HCT116 (cell line): ENCODE data around the gene DOCK2. TPM values are rescaled to one million over a fixed set of nuclear protein-coding genes. Genes with fewer than 3 reads are reported as not detected.

Source experiments
- ATAC-seq: fragments of 200-7000 bp; cut with Tn5 transposase; 2 replicates; pipeline ENCODE4 v1.9.1; 2020; ENCODE audit warnings: mild to moderate bottlenecking, moderate library complexity
- BruUV-seq: library from RNA; stranded (reverse); fragments of 400-500 nt; replicated peaks from 2 replicates; lab custom pipeline; 2021; lab: Mats Ljungman, UMichigan
- CTCF ChIA-PET: fragments of 300-600 bp; sonication (Branson Sonifier 250); formaldehyde crosslinking; loops from one replicate; lab custom pipeline; 2021; ENCODE audit warnings: antibody characterized with exemption; lab: Charles Lee
- POLR2A ChIA-PET: fragments of 300-600, 350-600 bp; sonication (Branson Sonifier 250); formaldehyde crosslinking; loops from one replicate; lab custom pipeline; 2021; ENCODE audit warnings: antibody characterized with exemption; lab: Charles Lee
- RAD21 ChIA-PET, 2 experiments: fragments of 300-600 bp; sonication (Branson Sonifier 250); formaldehyde crosslinking; loops; one replicate each; lab custom pipeline; 2023; ENCODE audit warnings: low total read pairs in 2 of 2; ENCODE audit not compliant: uncharacterized antibody in 2 of 2, unreplicated experiment in 2 of 2, low non-redundant PET in 1 of 2; lab: Charles Lee
- DNase-seq: peaks from one replicate; pipeline ENCODE4 v3.0.0-alpha.2; 2010; ENCODE audit warnings: low read depth, low spot score
- H2AFZ ChIP-seq: fragments of 200-600 bp; shearing (Covaris generic), sonication (generic); 2 replicates; pipeline ENCODE4 v1.6.1; 2017; ENCODE audit warnings: low read depth, mixed run types, mixed read lengths, antibody characterized with exemption, low read length; ENCODE audit not compliant: poor library complexity, severe bottlenecking
- H3K27ac ChIP-seq: 2 replicates; pipeline ENCODE4 v1.5.1; 2012; ENCODE audit warnings: low read depth, low read length
- H3K27me3 ChIP-seq: fragments of 200-600 bp; sonication (generic); 2 replicates; pipeline ENCODE4 v1.6.1; 2016; ENCODE audit warnings: mixed run types, low read length, mixed read lengths; ENCODE audit not compliant: insufficient read depth
- H3K36me3 ChIP-seq, 2 experiments: fragments of 200-500 bp in 1 of 2; fragments of 200-600 bp in 1 of 2; sonication (Bioruptor generic) in 1 of 2; sonication (generic) in 1 of 2; 2 replicates each; pipeline versions ENCODE4 v1.5.1 to v1.6.1; 2014 to 2016; ENCODE audit warnings: low read length in 2 of 2, inconsistent platforms in 1 of 2, mixed read lengths in 1 of 2, mixed run types in 1 of 2; ENCODE audit not compliant: insufficient read depth in 2 of 2, control insufficient read depth in 1 of 2
- H3K4me1 ChIP-seq, 2 experiments: fragments of 200-600 bp in 1 of 2; sonication (generic) in 1 of 2; 2 replicates each; pipeline versions ENCODE4 v1.5.1 to v1.6.1; 2012 to 2017; ENCODE audit warnings: low read length in 2 of 2, inconsistent platforms in 1 of 2, mild to moderate bottlenecking in 1 of 2, mixed read lengths in 1 of 2, mixed run types in 1 of 2, moderate library complexity in 1 of 2; ENCODE audit not compliant: insufficient read depth in 2 of 2, control insufficient read depth in 1 of 2
- H3K4me2 ChIP-seq: fragments of 200-600 bp; sonication (generic); 2 replicates; pipeline ENCODE4 v1.6.1; 2017; ENCODE audit warnings: mixed run types, low read length, mixed read lengths
- H3K4me3 ChIP-seq, 2 experiments: fragments of 200-600 bp in 1 of 2; sonication (generic) in 1 of 2; replicated peaks in 1 of 2; 2 replicates each; pipeline ENCODE4 v1.5.1; 2011 to 2016; ENCODE audit warnings: low read length in 2 of 2, control low read depth in 1 of 2, low read depth in 1 of 2, mild to moderate bottlenecking in 1 of 2, mixed read lengths in 1 of 2, mixed run types in 1 of 2
- H3K79me2 ChIP-seq: fragments of 200-600 bp; sonication (generic); 2 replicates; pipeline ENCODE4 v1.6.1; 2017; ENCODE audit warnings: mild to moderate bottlenecking, mixed run types, low read length, moderate library complexity, mixed read lengths; ENCODE audit not compliant: insufficient read depth
- H3K9ac ChIP-seq: fragments of 200-600 bp; sonication (generic); 2 replicates; pipeline ENCODE4 v1.6.1; 2016; ENCODE audit warnings: low read length, mixed read lengths
- H3K9me2 ChIP-seq: fragments of 200-600 bp; sonication (generic), shearing (Covaris generic); 2 replicates; pipeline ENCODE4 v1.6.1; 2017; ENCODE audit warnings: mixed run types, mild to moderate bottlenecking, moderate library complexity; ENCODE audit not compliant: insufficient read depth
- H3K9me3 ChIP-seq, 2 experiments: fragments of 200-500 bp in 1 of 2; fragments of 200-600 bp in 1 of 2; sonication (Bioruptor generic) in 1 of 2; sonication (generic) in 1 of 2; 2 replicates each; pipeline ENCODE4 v1.6.1; 2014 to 2017; ENCODE audit warnings: low read length in 2 of 2, mixed read lengths in 2 of 2, inconsistent platforms in 1 of 2, low read depth in 1 of 2, mild to moderate bottlenecking in 1 of 2, mixed run types in 1 of 2, moderate library complexity in 1 of 2; ENCODE audit not compliant: control insufficient read depth in 1 of 2, insufficient read depth in 1 of 2
- H4K20me1 ChIP-seq: fragments of 200-600 bp; sonication (generic), shearing (Covaris generic); 2 replicates; pipeline ENCODE4 v1.6.1; 2017; ENCODE audit warnings: mixed run types, mild to moderate bottlenecking, moderate library complexity; ENCODE audit not compliant: insufficient read depth
- CBX3 ChIP-seq: IDR thresholded peaks from 2 replicates; pipeline ENCODE4 v1.6.1; 2012; ENCODE audit warnings: low read depth
- CEBPB ChIP-seq: IDR thresholded peaks from 2 replicates; pipeline ENCODE4 v1.6.1; 2012; ENCODE audit warnings: low read depth
- ELF1 ChIP-seq: IDR thresholded peaks from 2 replicates; pipeline ENCODE4 v1.6.1; 2012; ENCODE audit warnings: low read depth, borderline replicate concordance
- EZH2 ChIP-seq: fragments of 200-600 bp; sonication (generic); IDR thresholded peaks from 2 replicates; pipeline ENCODE4 v1.6.1; 2017; ENCODE audit warnings: antibody characterized with exemption, mixed run types
- FOSL1 ChIP-seq: IDR thresholded peaks from 2 replicates; pipeline ENCODE4 v1.6.1; 2012; ENCODE audit warnings: low read depth
- JUND ChIP-seq: IDR thresholded peaks from 2 replicates; pipeline ENCODE4 v1.6.1; 2012
- RAD21 ChIP-seq: IDR thresholded peaks from 2 replicates; pipeline ENCODE4 v1.6.1; 2012; ENCODE audit warnings: low read depth, mild to moderate bottlenecking
- SIN3A ChIP-seq: IDR thresholded peaks from 2 replicates; pipeline ENCODE4 v1.6.1; 2012; ENCODE audit warnings: low read depth
- SP1 ChIP-seq: IDR thresholded peaks from 2 replicates; pipeline ENCODE4 v1.6.1; 2012; ENCODE audit warnings: low read depth
- SRF ChIP-seq: IDR thresholded peaks from 2 replicates; pipeline ENCODE4 v1.6.1; 2012; ENCODE audit warnings: low read depth
- YY1 ChIP-seq: IDR thresholded peaks from 2 replicates; pipeline ENCODE4 v1.6.1; 2011; ENCODE audit warnings: low read length, low read depth, moderate library complexity, mild to moderate bottlenecking; ENCODE audit not compliant: insufficient replicate concordance; ENCODE audit errors: extremely low read depth
- ZNF274 ChIP-seq: fragments of 200-500 bp; sonication (Bioruptor generic); IDR thresholded peaks from 2 replicates; pipeline ENCODE4 v1.6.1; 2014; ENCODE audit warnings: mild to moderate bottlenecking, low read depth, low read length, inconsistent platforms
- intact Hi-C: fragments of 100-400 bp; cut with micrococcal nuclease; formaldehyde crosslinking; loops from 2 replicates; pipeline ENCODE4 v1.10.0; 2022
- total RNA-seq: library from RNA; stranded (reverse); gene quantifications from one replicate; pipeline ENCODE4 v1.2.1, GENCODE V29; 2021; ENCODE audit not compliant: unreplicated experiment
- TF ChIP-seq, protein P1 (sequence below): IDR thresholded peaks from 2 replicates; pipeline ENCODE4 v1.6.1; 2012
- TF ChIP-seq, protein P2 (sequence below): IDR thresholded peaks from 2 replicates; pipeline ENCODE4 v1.6.1; 2011; ENCODE audit warnings: mild to moderate bottlenecking, low read length, moderate library complexity; ENCODE audit not compliant: insufficient replicate concordance; ENCODE audit errors: extremely low read depth

The DOCK2 gene
- total RNA-seq, 1 experiment from 2014 or later = 0.89 TPM

DNA sequence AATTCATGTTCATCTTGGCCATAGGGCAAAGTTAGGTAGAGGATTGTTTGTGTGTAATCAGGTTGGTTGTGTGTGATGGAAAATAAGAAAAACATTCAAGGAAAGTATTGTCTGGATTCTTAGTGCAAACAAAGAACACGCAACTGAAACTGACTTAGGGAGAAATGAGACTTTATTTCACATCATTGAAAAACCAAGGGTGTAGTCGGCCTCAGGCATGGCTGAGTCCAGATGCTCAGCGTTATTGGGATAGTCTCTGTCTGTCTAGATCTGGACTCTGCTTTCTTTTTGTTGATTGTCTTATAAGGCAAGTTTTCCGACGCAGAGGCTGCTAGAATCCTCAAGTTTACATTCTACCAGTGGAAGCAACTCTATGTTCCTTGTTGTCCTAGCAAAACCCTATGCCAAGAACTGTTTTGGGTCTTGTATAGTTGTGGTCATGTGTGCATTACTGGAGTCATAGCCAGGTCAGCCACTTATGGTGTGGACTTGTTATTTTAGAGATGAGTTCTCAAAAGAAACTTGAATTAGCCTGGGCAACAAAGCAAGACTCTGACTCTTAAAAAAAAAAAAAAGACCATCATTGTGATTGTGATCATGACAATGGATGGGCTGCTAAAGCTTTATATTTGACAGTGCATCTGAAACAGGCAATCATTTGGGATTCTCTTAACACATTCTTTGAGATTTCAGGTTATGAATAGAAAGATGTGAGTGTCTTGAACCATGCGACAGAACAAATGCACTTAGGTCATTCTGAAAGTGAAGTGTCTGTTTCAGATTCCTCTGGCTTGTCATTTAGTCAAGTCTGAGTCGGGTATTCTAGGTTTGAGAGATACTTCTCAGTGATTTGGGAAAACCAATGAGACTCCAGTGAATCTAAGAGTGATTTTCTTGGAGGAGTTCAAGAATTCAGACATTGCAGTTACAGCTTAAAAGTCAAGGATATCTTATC is 82.6 kb downstream of the DOCK2 start:
- POLR2A ChIA-PET = no interaction called here
- Histone ChIP-seq H3K4me2 (no peak overlapping the region), H3K9me3 (no peaks in the 10 kb centered on the region), H2AFZ (no peak overlapping the region), H3K9ac (no peak overlapping the region), H3K4me1 (no peaks in the 10 kb centered on the region), H3K36me3 (no peaks in the 10 kb centered on the region), H3K27me3 (peaks cover 33% of the 10 kb centered on the region), H4K20me1 (no peaks in the 10 kb centered on the region), H3K9me2 (no peaks in the 10 kb centered on the region), H3K79me2 (no peaks in the 10 kb centered on the region), H3K4me3 (no peak overlapping the region), H3K27ac (no peak overlapping the region)
- CTCF ChIA-PET = no interaction called here
- intact Hi-C loops = no loop called here
- RAD21 ChIA-PET = no interaction called here
- TF ChIP-seq ELF1 (no peak), SIN3A (no peak), FOSL1 (no peak), SRF (no peak), JUND (no peak), CBX3 (no peak), EZH2 (no peak), ZNF274 (no peak), CEBPB (no peak), SP1 (no peak), RAD21 (no peak), YY1 (no peak)
- TF ChIP-seq, protein P1, sequence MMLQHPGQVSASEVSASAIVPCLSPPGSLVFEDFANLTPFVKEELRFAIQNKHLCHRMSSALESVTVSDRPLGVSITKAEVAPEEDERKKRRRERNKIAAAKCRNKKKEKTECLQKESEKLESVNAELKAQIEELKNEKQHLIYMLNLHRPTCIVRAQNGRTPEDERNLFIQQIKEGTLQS = no peak
- TF ChIP-seq, protein P2, sequence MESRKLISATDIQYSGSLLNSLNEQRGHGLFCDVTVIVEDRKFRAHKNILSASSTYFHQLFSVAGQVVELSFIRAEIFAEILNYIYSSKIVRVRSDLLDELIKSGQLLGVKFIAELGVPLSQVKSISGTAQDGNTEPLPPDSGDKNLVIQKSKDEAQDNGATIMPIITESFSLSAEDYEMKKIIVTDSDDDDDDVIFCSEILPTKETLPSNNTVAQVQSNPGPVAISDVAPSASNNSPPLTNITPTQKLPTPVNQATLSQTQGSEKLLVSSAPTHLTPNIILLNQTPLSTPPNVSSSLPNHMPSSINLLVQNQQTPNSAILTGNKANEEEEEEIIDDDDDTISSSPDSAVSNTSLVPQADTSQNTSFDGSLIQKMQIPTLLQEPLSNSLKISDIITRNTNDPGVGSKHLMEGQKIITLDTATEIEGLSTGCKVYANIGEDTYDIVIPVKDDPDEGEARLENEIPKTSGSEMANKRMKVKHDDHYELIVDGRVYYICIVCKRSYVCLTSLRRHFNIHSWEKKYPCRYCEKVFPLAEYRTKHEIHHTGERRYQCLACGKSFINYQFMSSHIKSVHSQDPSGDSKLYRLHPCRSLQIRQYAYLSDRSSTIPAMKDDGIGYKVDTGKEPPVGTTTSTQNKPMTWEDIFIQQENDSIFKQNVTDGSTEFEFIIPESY = no peak
- ATAC-seq (no peak), DNase-seq (no peak)
- BruUV-seq = no TSS peak
